Keratinocyte (primary cell): ENCODE results near the gene COL13A1. TPM values are rescaled to one million over a fixed set of nuclear protein-coding genes. Genes with fewer than 3 reads are reported as not detected.

Source experiments
- DNase-seq: peaks from one replicate; pipeline ENCODE4 v3.0.0-alpha.2; 2011; ENCODE audit warnings: low read depth, missing footprints, low spot score
- FAIRE-seq: peaks from 2 replicates; lab custom pipeline; 2011; peaks lifted over from hg19 to GRCh38; lab: Jason Lieb, UNC
- H2AFZ ChIP-seq: 2 replicates; pipeline ENCODE4 v1.6.0; 2012; ENCODE audit warnings: low read length, control low read depth, inconsistent platforms; ENCODE audit not compliant: control insufficient read depth
- H3K27ac ChIP-seq: 2 replicates; pipeline ENCODE4 v1.5.1; 2011; ENCODE audit warnings: low read length; ENCODE audit not compliant: control insufficient read depth, insufficient read depth
- H3K27me3 ChIP-seq: 3 replicates; pipeline ENCODE4 v1.6.0; 2011; ENCODE audit warnings: low read length; ENCODE audit not compliant: control insufficient read depth, insufficient read depth; ENCODE audit errors: extremely low read depth
- H3K36me3 ChIP-seq, 2 experiments: 2 replicates in 1 of 2; 3 replicates in 1 of 2; pipeline ENCODE4 v1.5.1; 2011; ENCODE audit warnings: low read length in 2 of 2, mild to moderate bottlenecking in 1 of 2; ENCODE audit not compliant: control insufficient read depth in 2 of 2, insufficient read depth in 2 of 2; ENCODE audit errors: extremely low read depth in 1 of 2
- H3K4me1 ChIP-seq: 3 replicates; pipeline ENCODE4 v1.5.1; 2011; ENCODE audit warnings: low read length; ENCODE audit not compliant: control insufficient read depth, insufficient read depth; ENCODE audit errors: extremely low read depth
- H3K4me2 ChIP-seq: 3 replicates; pipeline ENCODE4 v1.6.0; 2011; ENCODE audit warnings: low read depth, low read length; ENCODE audit not compliant: control insufficient read depth, insufficient read depth; ENCODE audit errors: extremely low read depth
- H3K4me3 ChIP-seq, 3 experiments: fragments of 200-600 bp in 1 of 3; sonication (generic) in 1 of 3; 2 replicates in 2 of 3; 3 replicates in 1 of 3; pipeline ENCODE4 v1.5.1; 2011 to 2016; ENCODE audit warnings: low read length in 3 of 3, mild to moderate bottlenecking in 3 of 3, control low read depth in 2 of 3, inconsistent platforms in 1 of 3, low read depth in 1 of 3, mixed read lengths in 1 of 3, mixed run types in 1 of 3, moderate library complexity in 1 of 3; ENCODE audit not compliant: control insufficient read depth in 2 of 3, insufficient read depth in 2 of 3; ENCODE audit errors: extremely low read depth in 1 of 3
- H3K79me2 ChIP-seq: 2 replicates; pipeline ENCODE4 v1.6.0; 2012; ENCODE audit warnings: low read length; ENCODE audit not compliant: control insufficient read depth, insufficient read depth
- H3K9ac ChIP-seq: 3 replicates; pipeline ENCODE4 v1.6.0; 2011; ENCODE audit warnings: low read length; ENCODE audit not compliant: control insufficient read depth, insufficient read depth; ENCODE audit errors: extremely low read depth
- H3K9me1 ChIP-seq: 3 replicates; pipeline ENCODE4 v1.6.0; 2011; ENCODE audit warnings: low read length; ENCODE audit not compliant: control insufficient read depth, insufficient read depth; ENCODE audit errors: extremely low read depth
- H3K9me3 ChIP-seq: 2 replicates; pipeline ENCODE4 v1.5.1; 2012; ENCODE audit warnings: low read depth, low read length; ENCODE audit not compliant: control insufficient read depth
- H4K20me1 ChIP-seq: 3 replicates; pipeline ENCODE4 v1.6.0; 2011; ENCODE audit warnings: low read length; ENCODE audit not compliant: control insufficient read depth, insufficient read depth; ENCODE audit errors: extremely low read depth
- CTCF ChIP-seq, 3 experiments: IDR thresholded peaks in 1 of 3; conservative IDR thresholded peaks in 1 of 3; optimal IDR thresholded peaks in 1 of 3; 2 replicates in 2 of 3; 3 replicates in 1 of 3; pipeline versions ENCODE3 to v1.5.1; 2011; ENCODE audit warnings: low read length in 3 of 3, mild to moderate bottlenecking in 3 of 3, moderate library complexity in 2 of 3, control low read depth in 1 of 3, inconsistent platforms in 1 of 3; ENCODE audit not compliant: insufficient read depth in 2 of 3; ENCODE audit errors: extremely low read depth in 1 of 3
- EZH2 ChIP-seq: IDR thresholded peaks from one replicate; pipeline ENCODE4 v1.6.1; 2012; ENCODE audit warnings: inconsistent platforms, mild to moderate bottlenecking, low read length, moderate library complexity
- dilution Hi-C: fragments of 300-500 bp; cut with MboI; formaldehyde crosslinking; loops from one replicate; pipeline ENCODE4 v1.7.0; 2020; ENCODE audit warnings: low sequenced_read_pairs; ENCODE audit not compliant: extremely low pct_ligation_motif_present
- polyA plus RNA-seq, 5 experiments: library from polyadenylated mRNA; depleted of rRNA in 3 of 5; stranded (reverse) in 3 of 5; stranded (forward) in 1 of 5; unstranded in 1 of 5; fragments of >200 nt; gene quantifications; 1 replicate in 1 of 5; 2 replicates in 3 of 5; 3 replicates in 1 of 5; pipeline versions ENCODE4 v1.2.1 to v1.2.3, GENCODE V29; 2011 to 2012; ENCODE audit warnings: missing spikeins in 2 of 5, low read depth in 1 of 5, low replicate concordance in 1 of 5

The COL13A1 gene
- polyA plus RNA-seq, 1 donor (not counting 4 experiments of a cell fraction or from before 2014, with no cell fraction given): 1.5 TPM

- TF ChIP-seq CTCF (optimal IDR thresholded peaks at IDR 0.05 in 1 of 3, IDR thresholded peaks at IDR 0.05 in 1 of 3, conservative IDR thresholded peaks at IDR 0.05 in 1 of 3; ENCODE audit: extremely low read depth in 1 of 3, insufficient read depth in 2 of 3, low read length in 3 of 3): no peak
- TF ChIP-seq EZH2: no peak
- H3K79me2 ChIP-seq: no peaks in the 10 kb centered on the region
- FAIRE-seq: no peak
- H3K9me3 ChIP-seq: no peaks in the 10 kb centered on the region
- H3K27ac ChIP-seq: no peak overlapping the region
- no peak overlapping the region for H3K4me2 ChIP-seq
- H3K9ac ChIP-seq: no peak overlapping the region
- dilution Hi-C loops: no loop called here
- H3K4me3 ChIP-seq: no peak overlapping the region
- no peaks in the 10 kb centered on the region for H3K27me3 ChIP-seq
- DNase-seq: no peak
- H3K36me3 ChIP-seq: no peaks in the 10 kb centered on the region
- H3K4me1 ChIP-seq: peaks cover 10% of the 10 kb centered on the region
- no peaks in the 10 kb centered on the region for H3K9me1 ChIP-seq
- no peaks in the 10 kb centered on the region for H4K20me1 ChIP-seq
- no peak overlapping the region for H2AFZ ChIP-seq
Measured at GRCh38 chr10:69901022-69901421, 99.3 kb downstream of the COL13A1 start.

GRCh38 chr10:69901628-69902505, 100.2 kb downstream of the COL13A1 start:
- Histone ChIP-seq H3K9me1 (no peaks in the 10 kb centered on the region), H3K4me3 (no peak overlapping the region), H3K9me3 (no peaks in the 10 kb centered on the region), H3K9ac (no peak overlapping the region), H3K79me2 (no peaks in the 10 kb centered on the region), H4K20me1 (no peaks in the 10 kb centered on the region), H3K27ac (no peak overlapping the region), H3K4me2 (no peak overlapping the region), H2AFZ (no peak overlapping the region), H3K27me3 (no peaks in the 10 kb centered on the region), H3K4me1 (peaks cover 9% of the 10 kb centered on the region), H3K36me3 (no peaks in the 10 kb centered on the region)
- dilution Hi-C loops: no loop called here
- TF ChIP-seq CTCF (optimal IDR thresholded peaks at IDR 0.05 in 1 of 3, IDR thresholded peaks at IDR 0.05 in 1 of 3, conservative IDR thresholded peaks at IDR 0.05 in 1 of 3; ENCODE audit: extremely low read depth in 1 of 3, insufficient read depth in 2 of 3, low read length in 3 of 3) (peak; percentile 65 to 83 (median 77)), EZH2 (no peak)
- no peak for DNase-seq
- FAIRE-seq: peak; percentile 39
